Activated CD4-positive, alpha-beta T cell treated with anti-CD3 and anti-CD28 coated beads for 48 hours (primary cell): Measurements from ENCODE around the gene RTL10.
"Not testable (repeated sequence)": the region's sequence is repeated elsewhere in the genome, so short reads cannot be mapped to it uniquely, and the experiment has no call there.

Experiments used
- DNase-seq: peaks from one replicate; pipeline ENCODE4 v3.0.0-alpha.2; 2020

RTL10 gene

GRCh38 chr22:19888131-19888746, 33.6 kb upstream of the RTL10 start:
- no peak for DNase-seq

DNA sequence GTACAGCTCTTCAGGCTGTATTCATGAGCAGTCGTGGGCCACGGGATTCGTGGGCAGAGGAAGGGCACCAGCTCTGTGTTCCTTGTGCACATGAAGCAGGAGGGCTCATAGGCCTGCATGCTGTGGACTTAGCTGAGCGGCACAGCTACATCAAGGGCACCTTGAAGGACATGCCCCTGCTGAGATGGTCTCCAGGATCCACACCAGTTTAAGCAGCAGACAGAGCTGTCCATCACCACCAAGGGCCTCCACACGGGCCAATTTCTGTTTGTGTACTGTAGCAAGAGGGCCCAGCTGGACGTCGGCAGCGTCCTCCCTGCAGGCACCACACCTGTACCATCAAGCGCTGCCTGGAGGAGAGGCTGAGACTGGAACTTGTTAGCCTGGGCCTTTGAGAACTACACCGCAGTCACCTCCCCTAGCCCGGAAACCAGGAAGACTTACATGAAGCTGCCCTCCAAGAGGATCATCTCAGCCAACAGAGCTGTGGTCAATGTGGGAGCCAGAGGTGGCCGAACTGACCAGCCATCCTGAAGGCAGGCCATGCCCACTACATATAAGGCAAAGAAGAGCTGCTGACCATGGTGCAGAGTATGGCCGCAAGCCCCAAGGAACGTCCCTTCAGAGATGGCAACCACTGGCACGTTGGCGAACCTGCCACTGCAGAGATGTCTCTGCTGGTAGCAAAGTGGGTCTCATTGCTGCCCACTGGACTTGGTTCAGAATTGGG, 32.7 kb upstream of the RTL10 start:
- no peak for DNase-seq

GRCh38 chr22:19886605-19887255, 32.1 kb upstream of the RTL10 start:
- DNase-seq: peak; percentile 38

DNA sequence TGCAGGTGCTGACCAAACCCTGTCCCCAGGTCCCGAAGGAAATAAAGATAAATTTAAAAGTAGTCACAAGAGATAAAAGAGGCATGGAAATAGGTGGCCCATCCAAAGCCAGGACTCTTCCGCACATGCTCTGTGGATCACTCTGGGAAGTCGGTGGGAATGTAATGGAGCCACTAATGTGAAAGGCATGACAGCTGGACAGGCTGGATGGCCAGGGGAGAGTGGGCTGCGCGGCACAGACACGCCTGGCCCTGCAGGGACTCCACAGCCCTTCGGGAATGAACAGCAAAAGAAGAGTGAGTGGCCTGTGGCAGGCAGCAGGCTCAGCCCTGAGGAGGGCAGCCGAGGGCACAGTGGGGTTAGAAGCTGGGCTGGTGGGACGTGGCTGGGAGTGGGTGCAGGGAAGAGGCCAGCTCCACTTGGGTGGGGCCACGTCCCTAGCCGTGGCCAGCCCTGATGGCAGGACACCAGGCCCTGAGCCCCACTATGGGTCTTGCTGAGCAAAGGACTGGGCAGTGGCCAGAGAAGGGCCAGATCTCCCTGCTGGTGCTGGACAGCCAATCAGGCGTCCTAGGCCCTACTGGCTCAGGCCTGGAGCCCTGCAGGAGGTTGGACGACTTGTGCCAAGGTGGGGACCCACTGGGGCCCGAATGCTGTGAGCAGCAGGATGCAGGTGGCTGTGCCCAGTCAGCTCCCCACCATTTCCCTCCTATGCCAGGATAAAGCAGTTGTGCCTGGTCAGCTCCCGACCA, 31.3 kb upstream of the RTL10 start:
- no peak for DNase-seq

DNA sequence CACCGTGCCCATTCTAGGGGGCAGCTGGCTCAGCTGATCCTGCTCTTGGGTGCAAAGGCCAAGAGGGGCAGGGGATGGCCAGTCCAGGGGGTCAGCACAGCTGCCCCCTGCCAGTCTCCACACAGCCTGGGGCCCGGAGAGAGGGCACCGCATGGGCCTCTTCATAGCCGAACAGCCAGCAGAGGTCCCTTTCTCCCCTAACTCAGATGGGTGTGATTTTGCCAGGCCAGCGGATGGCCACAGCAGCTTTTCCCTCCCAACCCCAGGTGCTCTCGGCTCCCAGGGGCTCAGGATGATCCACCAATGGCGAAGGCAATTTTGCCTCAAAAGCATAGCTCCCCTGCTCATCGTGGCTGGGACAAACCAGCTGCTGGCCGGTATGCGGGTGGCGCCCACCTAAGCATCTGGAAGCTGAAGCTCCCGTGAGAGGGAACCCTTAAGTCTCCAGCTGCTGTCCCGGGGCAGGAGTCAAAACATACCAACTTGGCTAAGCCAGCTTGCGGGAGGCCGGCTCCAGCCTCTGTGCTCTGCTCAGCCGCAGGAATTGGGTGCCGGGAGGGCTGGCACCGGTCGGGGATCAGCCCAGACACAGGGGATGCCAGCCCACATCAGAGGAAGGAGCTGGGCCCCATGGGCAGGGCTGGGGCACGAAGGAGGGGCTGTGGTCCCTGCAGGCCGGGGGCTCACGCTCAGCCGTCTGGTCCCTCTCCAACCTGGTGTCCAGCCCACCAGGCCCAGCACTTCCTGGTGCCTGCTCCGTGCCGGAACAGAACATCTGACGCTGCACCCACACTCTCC, 30.5 kb upstream of the RTL10 start:
- DNase-seq: peak; percentile 25

DNA sequence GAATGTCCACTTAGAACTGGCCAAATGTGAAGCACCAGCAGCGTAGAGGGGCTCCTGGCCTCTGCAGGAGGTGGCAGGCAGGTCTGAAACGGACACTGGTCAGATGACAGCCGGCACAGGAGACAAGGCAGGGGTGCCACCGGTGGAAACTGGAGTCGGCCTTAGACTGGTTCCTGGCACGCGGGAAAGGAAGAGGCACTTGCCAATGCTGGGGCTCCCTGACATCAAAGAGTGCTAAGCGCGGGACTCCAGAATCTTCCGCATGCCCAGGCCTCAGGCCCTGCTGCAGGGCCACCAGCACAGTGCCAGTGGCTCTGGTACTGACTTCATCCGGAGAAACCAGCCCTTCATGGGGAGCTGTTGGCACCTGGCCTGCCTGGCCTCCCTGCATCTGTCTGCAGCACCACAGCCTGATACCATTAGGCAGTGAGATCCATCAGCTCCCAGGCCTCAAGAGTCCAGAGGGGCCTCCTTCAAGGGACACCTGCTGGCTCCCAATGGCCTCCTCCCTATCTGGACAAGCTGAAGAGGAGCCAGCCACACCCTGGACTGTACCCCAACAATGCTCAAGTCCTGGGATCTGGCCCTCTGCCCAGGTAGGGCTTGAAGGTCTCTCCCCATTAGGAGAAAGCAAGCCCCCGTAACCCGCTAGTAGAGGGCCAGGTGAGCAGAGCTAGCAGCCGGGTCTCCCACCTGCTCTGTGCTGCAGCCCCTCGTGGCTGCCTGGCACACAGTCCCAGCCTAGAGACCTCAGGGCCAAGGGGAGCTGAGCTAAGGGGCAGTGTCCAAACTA, 29.7 kb upstream of the RTL10 start:
- DNase-seq: no peak

DNA sequence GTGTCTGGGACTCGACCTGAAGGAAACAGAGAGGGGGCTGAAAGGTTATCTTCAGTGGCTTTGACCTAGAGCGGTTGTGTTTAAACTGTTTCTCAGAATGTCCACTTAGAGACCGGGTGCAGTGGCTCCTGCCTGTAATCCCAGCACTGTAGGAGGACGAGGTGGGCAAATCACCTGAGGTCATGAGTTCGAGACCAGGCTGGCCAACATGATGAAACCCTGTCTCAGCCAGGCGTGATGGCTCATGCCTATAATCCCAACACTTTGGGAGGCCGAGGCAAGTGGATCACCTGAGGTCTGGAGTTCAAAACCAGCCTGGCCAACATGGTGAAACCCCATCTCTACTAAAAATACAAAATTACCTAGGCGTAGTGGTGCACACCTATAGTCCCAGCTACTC, 28.8 kb upstream of the RTL10 start:
- DNase-seq: not testable (repeated sequence)

DNA sequence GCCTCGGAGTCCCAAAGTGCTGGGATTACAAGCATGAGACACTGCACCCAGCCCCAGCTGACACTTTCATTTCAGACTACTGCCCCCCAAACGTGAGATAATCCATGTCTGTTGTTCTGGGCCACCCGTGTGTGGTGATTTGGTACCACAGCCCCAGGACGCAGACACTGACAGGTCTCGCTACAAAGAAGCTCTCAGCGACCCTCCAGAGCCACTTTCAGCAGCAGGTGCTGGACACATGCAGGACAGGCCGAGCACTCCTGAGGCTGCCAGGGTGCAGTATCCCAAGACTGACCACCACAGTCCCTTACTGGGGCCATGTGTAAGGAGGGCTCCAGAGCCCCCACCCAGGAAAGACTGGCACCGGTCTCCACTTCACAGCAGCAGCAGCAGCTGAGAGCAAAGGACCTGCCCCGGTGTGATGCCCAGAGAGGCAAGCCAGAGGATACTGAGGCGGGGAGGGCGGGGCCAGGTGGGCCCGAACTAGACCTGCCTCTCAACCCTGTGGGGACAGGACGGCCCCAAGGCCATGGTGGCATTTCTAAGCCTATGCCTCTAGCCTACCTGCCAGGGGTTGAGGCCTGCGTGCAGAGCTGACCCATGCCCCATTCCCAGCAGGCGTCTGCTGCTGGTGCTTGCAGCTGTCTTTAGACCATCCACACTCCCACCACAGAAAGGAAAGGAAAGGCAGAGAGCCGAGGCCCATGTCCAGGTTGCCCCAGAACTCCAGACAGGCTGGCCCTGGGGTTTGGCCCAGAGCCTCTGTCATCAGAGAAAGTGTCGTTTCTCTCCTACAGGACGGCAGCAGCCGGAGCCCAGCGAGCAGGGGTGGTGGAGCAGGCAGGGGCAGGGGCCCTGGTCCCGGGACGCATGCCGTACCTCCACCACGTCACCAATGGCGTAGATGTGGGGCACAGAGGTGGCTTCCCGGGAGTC, 28.0 kb upstream of the RTL10 start:
- peak; percentile 1 for DNase-seq

DNA sequence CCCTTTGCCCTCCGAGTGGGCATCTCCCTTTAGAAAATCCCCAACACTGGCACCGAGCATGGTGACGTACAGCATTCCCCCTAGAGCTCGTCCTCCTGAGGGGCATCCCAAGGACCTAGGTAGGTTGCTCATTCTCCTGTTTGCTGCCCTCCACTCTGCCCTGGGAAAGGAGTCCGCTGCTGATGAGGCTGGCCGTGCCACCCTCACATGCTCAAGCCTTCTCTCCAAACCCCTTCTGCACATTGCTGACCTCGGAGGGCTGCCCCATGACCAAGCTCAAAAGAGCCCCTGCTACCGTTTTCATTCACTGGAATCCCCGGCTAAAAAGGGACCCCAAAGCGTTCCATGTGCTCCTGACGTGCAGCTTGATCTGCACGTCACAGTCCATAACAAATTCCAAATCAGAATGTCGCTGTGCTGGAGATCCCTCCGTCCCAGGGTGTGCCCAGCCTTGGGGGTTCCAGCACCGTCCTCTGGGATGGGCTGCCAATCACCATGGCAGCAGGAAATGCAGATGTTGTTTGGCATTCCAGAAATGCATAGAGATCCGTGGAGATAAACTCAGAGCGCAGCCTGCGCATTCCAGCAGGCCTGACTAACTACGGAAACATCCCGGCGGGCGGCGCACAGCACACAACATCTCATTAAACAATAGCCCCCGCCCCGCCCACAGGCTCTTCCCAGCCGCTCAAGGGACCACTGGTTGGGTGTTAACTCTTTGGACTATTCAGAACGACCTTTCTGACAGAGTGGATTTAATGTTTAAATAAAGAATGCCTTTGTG, 26.3 kb upstream of the RTL10 start:
- DNase-seq: no peak

DNA sequence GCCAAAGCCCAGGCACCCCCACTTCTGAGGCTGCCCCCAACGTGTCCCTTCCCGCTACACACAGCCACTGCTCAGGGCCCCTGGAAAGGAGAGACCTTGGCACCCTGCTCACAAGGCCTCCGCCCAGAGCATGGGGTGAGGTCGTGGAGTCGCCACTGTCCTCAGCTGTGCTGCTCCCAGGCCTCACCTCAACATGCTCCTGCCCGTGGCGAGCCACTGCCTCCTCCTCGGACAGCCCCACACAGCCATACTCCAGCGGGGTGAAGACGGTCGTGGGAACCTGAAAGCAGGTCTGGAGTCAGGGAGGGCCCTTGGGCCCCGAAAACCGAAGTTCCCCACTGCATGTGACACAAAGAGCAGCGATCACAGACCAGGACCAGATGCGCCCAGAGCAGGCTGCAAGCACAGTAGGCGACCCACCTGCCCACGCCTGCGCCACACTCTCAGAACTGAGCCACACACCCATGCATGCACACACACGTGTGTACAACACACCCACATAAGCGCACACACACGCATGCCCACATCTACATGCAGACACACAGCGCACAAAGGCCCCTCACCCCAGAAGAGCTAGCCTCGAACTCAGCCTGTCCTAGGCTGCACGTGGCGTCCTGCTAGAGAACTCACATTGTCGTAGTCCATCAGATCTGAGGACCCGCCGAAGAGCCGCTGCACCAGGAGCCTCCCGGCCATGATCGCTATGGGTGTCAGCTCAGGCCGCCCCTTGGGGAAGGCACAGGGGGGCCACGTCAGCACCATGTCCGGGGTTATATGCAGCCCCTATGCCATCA, 25.5 kb upstream of the RTL10 start:
- no peak for DNase-seq

- no peak for DNase-seq
Measured at GRCh38 chr22:19879643-19879991, 24.9 kb upstream of the RTL10 start.

GRCh38 chr22:19879246-19879570, 24.5 kb upstream of the RTL10 start:
- peak; percentile 1 for DNase-seq

DNA sequence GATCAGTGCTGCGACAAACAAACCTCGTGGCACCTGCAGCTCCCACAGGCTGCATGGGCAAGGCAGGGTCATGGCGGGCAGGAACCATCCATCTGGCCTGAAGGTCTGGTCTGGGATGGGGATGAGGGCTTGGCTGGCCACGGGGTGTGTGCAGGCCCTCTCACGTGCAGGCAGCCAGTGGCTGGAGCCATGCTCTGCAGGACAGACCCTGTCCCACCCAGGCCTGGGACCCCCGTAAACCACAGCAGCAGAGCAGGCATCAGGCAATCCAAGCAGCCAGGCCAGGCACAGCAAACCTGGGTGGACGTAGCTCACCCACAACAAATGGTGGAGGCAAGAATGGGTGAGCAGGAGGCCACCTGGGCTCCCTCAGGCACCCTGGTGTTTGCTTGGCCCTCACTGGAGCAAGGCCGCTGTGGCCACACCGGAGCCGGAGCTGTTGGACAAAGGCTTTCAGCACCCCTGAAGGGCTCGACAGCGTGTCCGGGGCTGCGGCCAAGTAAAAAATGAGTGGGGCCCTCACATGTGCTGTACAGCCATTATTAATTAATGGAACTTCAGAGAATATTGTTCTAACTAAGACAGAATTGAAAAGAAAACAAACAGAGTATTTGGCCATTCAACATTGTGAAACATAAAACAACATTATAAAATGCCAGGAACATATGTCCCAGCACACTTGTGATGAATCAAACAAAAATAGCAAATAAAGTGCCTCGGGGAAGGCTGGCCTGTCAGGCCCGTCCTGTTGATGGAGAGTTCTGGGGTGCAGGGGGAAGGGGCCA, 24.0 kb upstream of the RTL10 start:
- peak; percentile 1 for DNase-seq

GRCh38 chr22:19877626-19878339, 23.1 kb upstream of the RTL10 start:
- DNase-seq: peak; percentile 0

DNA sequence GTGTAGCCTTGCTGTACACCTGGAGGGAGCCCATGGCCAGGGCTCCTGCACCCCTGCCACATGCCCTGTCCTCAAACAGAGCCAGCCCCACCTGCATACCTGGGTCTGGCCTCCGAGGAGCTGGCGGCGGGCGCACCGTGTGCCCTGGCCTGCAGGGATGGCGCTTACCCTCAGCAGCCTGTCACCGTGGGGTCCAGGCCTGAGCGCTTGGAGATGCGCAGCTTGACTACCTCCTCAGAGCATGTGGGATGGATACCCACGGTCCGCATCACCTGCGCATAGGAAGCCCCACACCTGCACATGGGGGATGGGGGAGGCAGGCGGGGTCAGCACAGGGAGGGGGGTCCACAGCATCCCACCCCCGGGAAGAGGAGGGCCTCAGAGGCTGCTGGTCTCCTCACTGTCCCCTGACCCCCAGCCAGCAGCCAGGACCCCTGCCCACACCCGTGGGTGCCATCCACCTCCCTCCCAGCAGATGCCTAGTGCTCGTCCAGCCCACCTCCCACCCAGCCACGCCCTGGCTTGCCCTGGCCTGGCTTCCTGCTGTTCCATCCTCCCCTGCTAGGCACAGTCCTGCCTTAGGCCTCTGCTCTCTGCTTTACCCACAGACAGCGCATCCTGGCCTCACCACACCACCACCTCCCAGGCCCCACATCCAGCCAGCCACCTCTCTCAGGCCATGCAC, 22.4 kb upstream of the RTL10 start:
- peak; percentile 0 for DNase-seq

GRCh38 chr22:19876314-19876940, 21.8 kb upstream of the RTL10 start:
- peak; percentile 1 for DNase-seq
